Measurements from ENCODE around the gene SLC41A3. TPM values are rescaled to one million over a fixed set of nuclear protein-coding genes. Genes with fewer than 3 reads are reported as not detected.

Gene SLC41A3
- polyA plus RNA-seq, 2 of the 4 experiments (the other 2 are of a cell fraction): 18.9 to 24.2 TPM

- CTCF ChIA-PET: interaction anchor here (0.9 to 7.9 kb wide), 2 partner anchors 12 to 269 kb away, joined by 4 to 60 read pairs; no protein-coding TSS in a partner anchor
- H3K4me2 ChIP-seq: no peak overlapping the region
- H3K4me1 ChIP-seq: no peaks in the 10 kb centered on the region
- H3K27ac ChIP-seq: no peak overlapping the region
- WGBS (ENCODE audit: missing lambda C conversion rate): 50% methylated on average over 4 of the region's 4 CpGs
- H3K9me3 ChIP-seq: no peaks in the 10 kb centered on the region
- POLR2A ChIA-PET: no interaction called here
- TF ChIP-seq CEBPB (IDR thresholded peaks at IDR 0.05) (no peak), HOXB13 (CRISPR knock-in tag; IDR thresholded peaks at IDR 0.05; ENCODE audit: low read depth) (no peak), CBX2 (IDR thresholded peaks at IDR 0.05; ENCODE audit: borderline replicate concordance, low read depth) (no peak), EHF (CRISPR knock-in tag; IDR thresholded peaks at IDR 0.05) (no peak), HMGXB4 (CRISPR knock-in tag; IDR thresholded peaks at IDR 0.05; ENCODE audit: borderline replicate concordance) (no peak), MYC (IDR thresholded peaks at IDR 0.05; ENCODE audit: borderline replicate concordance, low read length) (no peak), MAFK (IDR thresholded peaks at IDR 0.05; ENCODE audit: partially characterized antibody) (no peak), RAD21 (conservative IDR thresholded peaks at IDR 0.05 in 1 of 2, IDR thresholded peaks at IDR 0.05 in 1 of 2) (no peak), CHD2 (IDR thresholded peaks at IDR 0.05; ENCODE audit: low read length, partially characterized antibody) (no peak), PBX3 (IDR thresholded peaks at IDR 0.05) (no peak)
- FAIRE-seq: no peak
- DNase-seq (ENCODE audit: low read depth in 1 of 2, low spot score in 1 of 2): no peak
- no peak overlapping the region for H3K4me3 ChIP-seq
- ATAC-seq: no peak
Measured at GRCh38 chr3:126121632-126122031, 37.7 kb upstream of the SLC41A3 start.

- H3K9me3 ChIP-seq: no peaks in the 10 kb centered on the region
- POLR2A ChIA-PET: no interaction called here
- no peak overlapping the region for H3K4me2 ChIP-seq
- H3K4me1 ChIP-seq: no peaks in the 10 kb centered on the region
- TF ChIP-seq HES2 (IDR thresholded peaks at IDR 0.05) (no peak), TP53 (CRISPR knock-in tag; IDR thresholded peaks at IDR 0.05) (no peak), SREBF2 (IDR thresholded peaks at IDR 0.05) (no peak), CBX8 (IDR thresholded peaks at IDR 0.05) (no peak), HMGXB4 (CRISPR knock-in tag; IDR thresholded peaks at IDR 0.05; ENCODE audit: borderline replicate concordance) (no peak), KDM5A (IDR thresholded peaks at IDR 0.05) (no peak), ZNF302 (CRISPR knock-in tag; IDR thresholded peaks at IDR 0.05) (no peak), ZC3H11A (IDR thresholded peaks at IDR 0.05) (no peak), GATA3 (IDR thresholded peaks at IDR 0.05; ENCODE audit: borderline replicate concordance) (no peak), MAFK (IDR thresholded peaks at IDR 0.05; ENCODE audit: partially characterized antibody) (no peak), HOXB5 (CRISPR knock-in tag; IDR thresholded peaks at IDR 0.05) (no peak), RARB (CRISPR knock-in tag; IDR thresholded peaks at IDR 0.05) (no peak), FOSL2 (IDR thresholded peaks at IDR 0.05) (no peak), FOSL2 (CRISPR knock-in tag; IDR thresholded peaks at IDR 0.05) (no peak), POLR2A (IDR thresholded peaks at IDR 0.05; ENCODE audit: low read length) (no peak), SMC3 (IDR thresholded peaks at IDR 0.05) (no peak), KDM1A (IDR thresholded peaks at IDR 0.05; ENCODE audit: low read depth) (no peak)
- no peak overlapping the region for H3K27ac ChIP-seq
- CTCF ChIA-PET: interaction anchor here (7.9 kb wide), 1 partner anchor 12 kb away, joined by 60 read pairs; no protein-coding TSS in a partner anchor
- no peak overlapping the region for H3K4me3 ChIP-seq
- no peak for DNase-seq (ENCODE audit: low read depth in 1 of 2, low spot score in 1 of 2)
- 65% methylated on average over 9 of the region's 9 CpGs for WGBS (ENCODE audit: missing lambda C conversion rate)
- ATAC-seq: no peak
- FAIRE-seq: no peak
Measured at GRCh38 chr3:126121074-126121473, 37.1 kb upstream of the SLC41A3 start.
